HG03066 (cell line): ENCODE data around the gene ARAP1.

ENCODE experiments used
- ATAC-seq: cut with Tn5 transposase; IDR thresholded peaks from one replicate; pipeline ENCODE4 v1.9.1; 2021; ENCODE audit warnings: low read depth; ENCODE audit not compliant: unreplicated experiment

ARAP1 gene

DNA sequence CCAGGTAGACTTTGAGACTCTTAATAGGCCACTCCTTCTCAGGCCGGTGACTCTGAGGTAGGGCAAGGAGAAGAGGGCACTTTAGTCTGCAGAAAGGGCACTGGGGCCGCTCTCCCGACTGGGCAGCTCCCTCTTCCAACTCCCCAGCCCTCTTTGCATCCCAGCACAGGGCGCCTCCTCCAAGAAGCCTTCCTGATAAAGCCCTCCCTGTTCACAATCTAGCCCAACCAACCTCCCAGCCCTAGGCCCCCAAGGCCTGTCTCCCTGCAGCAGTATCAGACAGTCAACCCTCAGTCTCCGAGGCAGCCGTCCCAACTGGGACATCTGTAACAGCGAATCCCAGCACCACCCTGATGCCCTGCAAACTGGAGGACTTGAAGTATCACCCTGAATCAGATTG is 63.7 kb downstream of the ARAP1 start:
- no peak for ATAC-seq

DNA sequence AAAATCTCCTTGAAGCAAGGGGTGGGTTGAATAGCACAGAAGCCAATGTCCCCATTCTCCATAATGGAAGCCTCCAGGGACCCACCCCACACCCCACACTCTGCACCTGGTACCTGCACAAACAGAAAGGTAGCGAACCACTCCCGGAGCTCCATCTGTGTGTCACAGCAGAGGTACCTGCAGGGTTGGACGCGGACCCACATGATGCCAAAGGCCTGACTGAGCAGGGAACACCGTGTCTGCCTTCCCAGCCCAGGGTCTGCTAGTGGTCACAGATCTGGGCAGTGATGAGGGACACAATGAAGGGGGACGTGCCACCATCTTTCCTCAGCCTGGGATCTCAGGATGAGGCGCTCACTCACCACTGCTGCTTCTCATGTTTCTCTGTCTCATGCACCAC is 64.9 kb downstream of the ARAP1 start:
- ATAC-seq, result no peak

DNA sequence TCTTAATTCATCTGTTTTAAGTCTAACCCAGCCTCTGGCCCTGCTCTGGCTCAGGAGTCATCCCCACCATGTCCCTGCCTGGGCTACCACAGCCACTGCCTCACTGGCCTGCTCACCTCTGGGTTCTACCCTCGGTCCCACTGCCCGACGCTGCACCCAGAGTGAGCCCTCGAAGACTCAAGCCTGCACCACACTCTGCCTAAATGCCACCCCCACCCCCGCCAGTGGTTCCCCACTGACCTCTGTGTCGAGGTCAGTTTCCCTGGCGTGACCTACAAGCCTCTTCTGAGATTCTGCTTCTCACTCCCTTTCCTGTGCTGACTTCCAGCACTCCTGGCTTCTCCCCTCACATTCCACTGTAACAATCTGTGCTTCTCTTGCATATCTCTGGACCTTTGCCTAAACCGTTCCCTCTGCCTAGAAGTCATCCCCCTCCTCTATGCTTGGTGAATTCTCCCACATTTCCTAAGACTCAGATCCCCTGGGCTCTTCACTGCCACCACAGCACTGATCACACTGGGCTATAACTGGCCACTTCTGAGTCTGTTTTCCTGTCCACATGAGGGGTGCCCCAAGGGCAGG is 65.5 kb downstream of the ARAP1 start:
- ATAC-seq, result no peak

DNA sequence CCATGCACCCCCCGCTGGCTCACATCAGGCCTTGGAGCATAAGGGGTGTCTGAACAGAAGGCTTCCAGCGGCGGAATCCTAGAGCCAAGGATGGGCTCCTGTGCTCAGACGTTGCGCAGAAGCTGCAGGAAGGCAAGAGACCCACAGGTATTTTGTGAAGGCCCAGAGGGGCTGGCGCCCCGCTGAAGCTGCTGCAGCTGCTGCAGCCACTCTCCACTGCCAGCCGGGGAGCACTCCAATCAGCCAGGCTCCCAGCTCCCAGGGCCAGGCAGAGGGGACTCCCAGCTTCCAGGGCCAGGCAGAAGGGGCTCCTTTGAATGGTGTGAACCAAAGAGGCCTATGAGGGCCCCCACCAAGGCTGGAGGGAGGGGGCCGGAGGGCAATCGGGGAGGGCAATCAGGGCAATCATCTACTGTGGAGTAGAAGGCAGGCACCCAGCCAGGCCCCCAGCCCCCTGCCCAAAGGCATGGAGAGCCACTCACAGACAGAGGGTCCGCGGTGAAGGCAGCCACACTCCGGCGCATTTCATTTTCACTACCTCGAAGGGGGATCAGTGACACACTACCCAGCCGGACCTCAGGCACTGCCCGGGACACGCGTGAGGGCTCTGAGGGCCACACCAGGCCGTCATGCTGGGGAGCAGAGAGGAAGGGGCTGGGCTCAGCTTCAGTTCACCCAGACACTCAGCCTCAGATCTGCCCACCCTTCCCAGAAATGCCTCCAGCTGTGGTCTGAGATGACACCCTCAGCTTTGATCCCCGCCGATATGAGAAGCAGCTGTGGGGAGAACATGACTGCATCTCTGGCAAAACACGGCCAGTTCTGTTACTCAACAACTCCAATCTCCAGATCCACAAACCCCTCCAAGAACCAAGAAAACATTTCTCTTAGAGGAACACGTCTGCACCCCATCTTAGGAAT is 66.4 kb downstream of the ARAP1 start:
- no peak for ATAC-seq

DNA sequence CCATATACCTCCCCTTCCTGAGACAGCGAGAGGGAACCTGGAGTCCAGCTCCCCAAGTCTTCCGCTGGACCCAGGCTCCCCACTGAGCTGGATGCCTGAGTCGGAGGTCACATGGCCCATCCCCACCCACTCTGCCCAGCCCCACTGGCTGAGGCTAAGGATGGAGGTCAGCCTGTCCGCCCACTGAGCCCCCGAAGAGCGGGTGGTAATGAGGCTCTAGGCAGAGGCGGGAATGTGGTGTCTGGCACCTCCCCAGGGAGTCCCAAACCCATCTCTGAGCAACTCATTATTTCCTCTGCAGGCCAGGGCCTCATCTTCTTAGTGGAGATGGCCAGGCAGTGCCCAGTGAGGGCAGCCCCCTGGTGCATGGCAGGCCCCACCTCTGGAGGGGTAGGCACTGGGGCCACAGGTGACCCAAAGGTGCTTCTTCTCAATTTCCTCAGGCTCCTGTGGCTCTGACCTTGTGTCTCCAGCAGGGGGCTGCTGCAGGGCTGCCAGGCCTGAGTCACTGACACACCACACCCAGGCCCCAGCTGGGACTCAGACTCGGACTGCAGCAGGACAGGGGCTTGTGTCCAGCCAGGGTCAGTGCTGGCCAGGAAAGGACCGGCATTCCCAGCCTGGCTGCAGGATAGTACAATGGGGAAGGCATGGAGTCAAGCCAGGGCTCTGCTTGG is 67.8 kb downstream of the ARAP1 start:
- no peak for ATAC-seq

DNA sequence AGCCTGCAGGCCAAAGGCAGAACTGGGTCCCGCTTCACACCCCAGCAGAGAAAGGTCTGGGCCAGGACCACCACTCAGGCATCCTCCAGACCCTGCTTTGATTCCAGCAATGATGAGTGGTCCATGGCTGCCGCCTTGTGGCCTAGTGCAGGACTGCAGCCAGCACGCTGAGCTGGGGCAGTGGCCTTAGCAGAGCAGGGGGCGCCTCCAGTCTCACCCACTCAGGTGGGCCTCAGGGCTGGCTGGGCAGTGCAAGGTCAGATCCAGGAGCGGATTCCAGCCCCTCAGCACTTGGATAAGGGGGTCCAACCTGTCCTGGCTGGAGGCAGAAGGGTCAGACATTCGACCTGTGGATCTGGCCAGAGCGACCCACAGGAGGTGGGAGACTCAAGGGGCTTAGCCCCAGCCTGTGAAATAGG is 68.4 kb downstream of the ARAP1 start:
- no peak for ATAC-seq

DNA sequence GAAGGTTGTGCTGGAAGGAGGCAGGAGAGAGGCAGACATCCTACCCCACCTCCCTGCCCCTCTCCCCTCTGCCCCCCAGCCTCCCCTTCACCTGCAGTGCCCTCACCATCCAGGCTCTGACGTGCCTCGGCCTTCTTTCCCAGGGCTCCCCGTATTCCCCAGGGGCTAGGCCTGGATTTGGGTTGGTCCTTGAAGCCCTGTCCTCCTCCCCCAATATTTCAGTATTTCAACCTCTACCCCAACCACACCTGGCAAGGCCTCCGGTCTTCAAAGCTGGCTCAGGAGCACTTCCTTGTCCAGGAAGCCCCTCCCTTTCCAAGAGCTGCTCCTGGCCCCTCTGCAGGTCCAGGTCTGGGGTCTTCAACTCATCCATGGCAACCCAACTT is 69.4 kb downstream of the ARAP1 start:
- no peak for ATAC-seq

DNA sequence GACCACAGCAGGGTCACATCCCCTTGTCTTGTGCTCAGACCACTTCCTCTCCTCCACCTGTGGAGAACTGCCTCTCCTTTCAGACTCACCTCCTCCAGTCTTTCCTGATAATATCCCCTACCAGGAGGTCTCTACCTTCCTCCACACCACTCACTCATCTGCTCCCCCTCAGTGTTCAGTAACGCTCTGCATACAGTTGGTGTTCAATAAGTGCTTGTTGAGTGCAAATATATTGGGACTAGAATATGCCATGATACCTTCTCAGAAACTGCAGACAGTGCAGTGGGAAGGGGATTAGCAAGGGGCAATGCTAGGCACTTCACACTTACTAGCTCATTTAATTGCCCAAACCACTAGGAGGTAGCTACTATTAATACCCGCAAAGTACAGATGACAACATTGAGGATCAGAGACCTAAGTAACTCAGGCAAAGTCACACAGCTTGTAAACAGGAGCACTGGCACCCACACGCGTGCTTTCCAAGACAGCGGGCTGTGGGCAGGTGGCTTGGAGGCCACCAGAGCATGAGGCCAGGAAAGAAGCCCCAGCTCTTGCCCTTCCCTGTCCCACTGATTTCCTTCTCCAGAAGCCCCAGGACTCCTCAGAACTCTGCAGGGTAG is 69.9 kb downstream of the ARAP1 start:
- no peak for ATAC-seq

DNA sequence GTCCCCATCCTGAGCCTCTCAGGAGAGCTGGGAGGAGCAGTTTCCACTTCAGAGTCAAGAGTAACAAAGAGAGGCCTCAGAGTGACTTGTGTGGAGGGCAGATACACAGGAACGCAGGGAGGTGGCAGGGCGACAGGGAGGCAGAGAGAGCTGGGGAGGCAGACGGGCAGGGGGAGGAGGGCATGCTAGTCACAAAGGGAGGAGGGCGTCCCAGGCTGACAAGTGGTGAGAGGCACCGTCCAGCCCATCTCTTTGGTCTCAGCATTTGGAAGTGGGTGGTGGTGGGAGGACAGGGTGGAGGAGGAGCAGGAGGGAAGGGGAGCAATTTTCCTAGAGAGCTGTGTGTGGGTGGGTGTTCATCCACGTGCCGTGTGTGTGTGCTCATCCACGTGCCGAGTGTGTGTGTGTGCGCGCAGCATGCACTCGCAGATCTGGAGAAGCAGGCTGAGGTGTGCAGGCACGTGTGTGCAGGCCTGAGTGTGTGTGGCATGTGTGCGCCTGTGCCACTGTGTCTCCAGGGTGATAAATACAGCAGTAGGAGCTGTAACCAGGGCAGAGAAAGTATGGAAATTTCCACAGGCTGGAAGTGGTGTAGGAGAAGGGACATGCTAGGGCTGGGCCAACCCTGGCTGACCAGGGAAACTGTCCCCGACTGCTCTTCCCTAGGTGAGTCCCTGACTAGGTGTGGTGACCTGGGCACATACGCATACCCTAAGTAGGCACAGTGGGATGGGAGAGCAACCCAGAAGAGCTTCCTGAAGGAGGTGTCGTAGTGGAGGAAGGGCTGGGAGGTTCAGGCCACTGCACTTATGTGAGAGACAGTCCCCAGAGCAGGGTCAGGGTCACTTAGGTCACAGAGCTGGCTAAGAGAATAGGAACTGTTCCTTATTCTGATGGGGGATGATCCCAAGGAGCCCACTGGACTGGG is 70.7 kb downstream of the ARAP1 start:
- ATAC-seq, result no peak

DNA sequence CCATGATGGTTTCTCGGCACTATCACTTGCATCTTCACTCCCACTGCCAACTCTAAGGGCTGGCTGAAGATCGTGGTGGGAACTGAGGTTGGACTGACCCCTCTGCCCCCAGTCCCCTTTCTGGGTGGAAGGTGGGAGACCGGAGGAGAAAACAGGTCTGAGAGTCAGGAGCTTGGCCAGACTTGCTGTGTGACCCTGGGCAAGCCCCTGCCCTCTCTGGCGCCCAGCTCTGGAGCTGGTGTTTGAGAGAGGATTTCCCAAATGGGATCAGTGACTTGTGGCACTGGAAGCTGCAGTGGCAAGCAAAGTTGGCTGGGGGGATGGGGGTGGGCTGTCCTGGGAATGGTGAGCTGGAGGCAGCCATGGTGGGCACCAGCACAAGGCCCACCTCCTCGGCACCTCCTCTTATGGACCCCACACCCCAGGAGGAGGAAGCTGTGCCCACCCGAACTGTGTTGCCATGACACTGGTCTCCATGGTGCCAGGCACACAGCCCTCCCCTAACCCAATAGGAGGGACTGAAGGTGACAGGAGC is 71.5 kb downstream of the ARAP1 start:
- ATAC-seq, result no peak

DNA sequence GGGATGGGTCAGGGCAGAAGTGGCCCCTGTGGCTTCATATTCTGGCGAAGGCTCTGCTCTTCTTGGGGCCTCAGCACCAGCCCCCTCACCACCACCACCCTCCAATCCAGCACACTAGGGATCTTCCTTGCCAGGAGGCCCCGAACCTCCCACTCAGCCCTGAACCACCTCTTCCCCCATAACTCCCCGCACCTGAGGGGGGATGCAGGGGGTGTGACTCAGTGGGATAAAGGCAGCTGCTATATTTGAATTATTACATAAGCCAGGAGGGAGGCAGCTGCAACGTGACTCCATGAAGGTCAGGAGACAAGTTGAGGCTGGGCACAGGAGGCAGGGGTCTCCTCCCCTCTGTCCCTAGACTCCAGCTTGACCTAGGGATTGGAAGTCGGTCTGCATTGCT is 72.3 kb downstream of the ARAP1 start:
- no peak for ATAC-seq

DNA sequence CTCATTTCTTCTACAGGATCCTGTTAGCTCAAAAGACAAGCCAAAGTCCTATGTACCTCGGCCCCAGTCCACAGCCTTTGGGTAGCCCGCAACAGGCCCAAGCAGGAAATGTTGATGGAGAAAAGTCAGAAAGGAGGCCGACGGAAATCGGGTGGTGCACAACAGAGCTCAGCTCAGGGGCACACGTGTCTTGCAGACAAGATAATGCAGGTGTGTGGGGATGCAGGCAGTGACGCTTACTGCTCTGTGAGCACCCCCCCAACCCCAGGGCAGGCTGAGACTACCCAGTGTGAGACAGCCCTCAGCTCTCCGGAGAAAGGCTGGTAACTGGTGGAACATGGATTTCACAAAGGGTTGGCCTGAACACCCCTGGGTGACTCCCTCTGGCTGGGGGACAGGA is 73.7 kb downstream of the ARAP1 start:
- ATAC-seq, result no peak

DNA sequence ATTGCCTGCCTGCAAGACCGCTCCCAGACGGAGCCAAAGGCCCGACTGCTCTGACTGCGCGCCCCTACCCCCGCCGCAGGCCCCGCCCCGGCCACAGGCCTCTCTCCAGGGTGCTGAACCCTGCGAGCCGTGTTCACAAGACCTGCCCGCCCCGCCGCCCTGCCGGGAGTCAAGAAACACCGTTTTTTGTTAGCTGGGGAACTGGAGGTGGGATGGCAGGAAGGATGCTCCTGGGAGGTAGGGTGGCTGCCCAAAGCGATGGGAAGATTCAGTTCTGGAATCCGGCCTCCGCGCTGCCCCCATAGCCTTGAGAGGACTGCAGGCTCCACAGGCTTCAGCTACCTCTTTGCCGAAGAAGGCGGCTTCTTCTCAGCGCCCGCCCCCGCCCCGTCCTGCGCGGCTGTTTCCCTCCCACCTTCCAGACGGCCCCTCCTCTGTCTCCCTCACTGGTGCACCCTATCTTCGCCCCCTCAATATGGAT is 75.3 kb downstream of the ARAP1 start:
- no peak for ATAC-seq

DNA sequence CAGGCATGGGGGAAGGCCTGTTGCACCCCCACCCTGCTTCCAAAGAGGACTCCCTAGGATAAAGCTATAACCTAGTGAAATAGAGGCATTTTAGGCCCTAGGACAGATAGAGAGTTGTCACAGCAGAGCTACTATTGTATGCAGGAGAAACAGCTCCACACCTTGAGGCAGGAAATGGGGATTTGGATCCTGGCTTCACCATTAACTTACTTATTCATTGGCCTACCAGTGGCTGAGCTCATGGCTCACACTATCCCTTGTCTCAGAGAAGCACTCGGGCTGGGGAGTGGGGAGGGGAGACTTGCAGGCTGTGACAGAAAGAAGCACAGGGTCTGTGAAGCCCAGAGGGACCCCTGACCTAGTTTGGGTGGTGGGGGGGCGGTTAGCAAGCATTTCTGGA is 77.0 kb downstream of the ARAP1 start:
- ATAC-seq, result no peak

DNA sequence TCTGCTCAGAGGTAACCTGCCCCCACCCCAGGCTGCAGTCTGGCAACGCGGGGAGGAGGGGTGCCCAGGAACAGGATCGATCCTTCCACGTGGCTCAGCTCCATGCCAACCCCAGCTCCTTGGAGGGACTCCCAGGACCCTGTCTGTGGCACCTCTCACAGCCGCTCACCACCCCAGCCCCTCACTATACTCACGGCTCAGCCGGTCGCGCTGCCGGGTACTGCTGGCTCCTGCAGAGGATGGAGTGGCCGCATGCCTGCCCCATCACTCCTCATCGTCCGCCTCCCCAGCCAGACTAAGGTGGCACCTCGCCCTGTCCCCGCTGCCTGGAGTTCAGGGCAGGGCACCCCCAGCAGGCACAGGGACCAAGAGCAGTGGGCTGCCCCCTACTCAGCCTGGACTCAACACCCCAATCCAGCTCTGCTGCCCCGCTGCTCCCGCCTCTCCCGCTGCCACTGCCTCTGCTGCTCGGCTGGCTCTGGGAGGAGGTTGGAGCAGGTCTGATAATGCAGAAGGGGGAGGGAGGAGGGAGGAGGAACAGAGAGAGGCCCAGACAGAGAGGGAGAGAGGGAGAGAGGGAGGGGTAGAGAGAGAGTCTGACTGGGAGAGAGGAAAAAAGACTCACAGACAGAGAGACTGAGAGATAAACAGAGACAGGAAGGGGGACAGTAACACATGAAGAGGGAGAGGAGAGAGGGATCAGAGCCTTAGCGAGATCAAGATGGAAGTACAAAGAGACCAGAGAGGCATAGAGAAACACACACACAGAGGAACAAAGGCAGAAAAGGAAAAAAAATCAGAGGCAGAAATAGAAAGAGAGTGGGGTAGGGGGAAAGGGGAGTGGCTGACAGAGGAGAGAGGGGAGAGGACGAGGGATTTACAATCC is 78.0 kb downstream of the ARAP1 start, which contains the start of gene PDE2A:
PDE2A (minus strand) TSS at position 480 of the 886 bp plus-strand sequence; CDS start at position 265, 215 bp downstream.
- ATAC-seq, result no peak

DNA sequence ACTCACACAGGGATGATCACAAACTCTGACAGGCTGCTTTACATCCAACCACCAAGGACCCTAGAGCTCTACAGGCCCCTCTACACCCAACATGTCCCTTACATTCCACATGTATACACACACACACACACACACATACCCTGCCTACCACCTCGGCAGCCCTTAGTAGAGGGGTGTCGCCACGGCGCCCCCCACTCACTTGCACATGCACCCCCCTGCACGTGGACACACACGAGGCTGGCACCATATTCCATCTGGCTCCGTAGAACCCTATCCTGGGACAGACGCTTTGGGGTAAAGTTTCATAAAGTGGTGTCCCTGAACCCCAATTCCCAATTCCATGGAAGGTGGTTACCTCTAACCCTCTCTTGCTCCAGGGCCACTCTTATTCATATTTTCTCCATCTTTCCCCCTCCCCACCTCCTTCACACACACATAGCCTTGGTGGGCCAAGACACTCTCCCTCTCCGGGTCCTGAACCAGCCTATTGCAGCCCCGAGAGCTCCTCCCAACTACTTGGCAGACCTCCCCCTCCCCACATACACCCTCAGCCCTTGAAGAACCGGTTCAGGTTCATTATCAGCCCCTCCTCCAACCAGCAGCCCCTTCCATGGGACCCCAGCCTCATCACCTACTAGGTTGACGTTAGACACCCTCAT is 78.8 kb downstream of the ARAP1 start:
- no peak for ATAC-seq

DNA sequence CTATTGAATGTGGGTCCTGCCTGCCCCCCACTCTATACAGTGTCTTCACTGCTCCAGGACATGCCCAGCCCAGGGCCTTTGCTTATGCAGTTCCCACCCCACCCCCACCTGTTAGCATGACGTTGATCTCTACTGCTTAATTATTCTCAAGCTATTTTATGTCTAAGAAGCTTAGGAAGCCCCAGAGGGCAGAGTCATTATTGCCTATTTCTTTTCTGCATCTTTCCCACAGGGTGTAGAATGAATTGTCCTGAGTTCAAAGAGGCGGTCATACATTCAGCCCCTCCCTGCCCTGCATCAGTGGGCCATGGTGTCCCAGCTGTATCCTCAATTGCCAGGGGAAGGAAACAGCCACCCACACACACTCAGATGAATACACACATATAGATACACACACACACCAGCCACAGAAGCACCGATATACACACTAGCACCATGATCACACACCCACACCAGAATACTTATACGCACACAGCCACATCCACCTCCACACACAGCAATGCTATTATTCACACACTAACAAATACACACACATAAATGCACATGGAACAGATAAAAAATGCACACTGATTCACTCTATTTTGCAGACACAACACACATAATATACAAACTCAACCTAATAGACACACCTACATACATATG is 79.5 kb downstream of the ARAP1 start:
- ATAC-seq, result no peak
